Stimulated activated CD4-positive, alpha-beta T cell treated with anti-CD3 and anti-CD28 coated beads, Interleukin-4, amount 100 ng/mL, for 4 hours (primary cell): Measurements from ENCODE around the gene ADGRG3.

ENCODE experiments used
- DNase-seq, 2 experiments: peaks; one replicate each; pipeline ENCODE4 v3.0.0-alpha.2; 2020

The ADGRG3 gene, protein sequence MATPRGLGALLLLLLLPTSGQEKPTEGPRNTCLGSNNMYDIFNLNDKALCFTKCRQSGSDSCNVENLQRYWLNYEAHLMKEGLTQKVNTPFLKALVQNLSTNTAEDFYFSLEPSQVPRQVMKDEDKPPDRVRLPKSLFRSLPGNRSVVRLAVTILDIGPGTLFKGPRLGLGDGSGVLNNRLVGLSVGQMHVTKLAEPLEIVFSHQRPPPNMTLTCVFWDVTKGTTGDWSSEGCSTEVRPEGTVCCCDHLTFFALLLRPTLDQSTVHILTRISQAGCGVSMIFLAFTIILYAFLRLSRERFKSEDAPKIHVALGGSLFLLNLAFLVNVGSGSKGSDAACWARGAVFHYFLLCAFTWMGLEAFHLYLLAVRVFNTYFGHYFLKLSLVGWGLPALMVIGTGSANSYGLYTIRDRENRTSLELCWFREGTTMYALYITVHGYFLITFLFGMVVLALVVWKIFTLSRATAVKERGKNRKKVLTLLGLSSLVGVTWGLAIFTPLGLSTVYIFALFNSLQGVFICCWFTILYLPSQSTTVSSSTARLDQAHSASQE

DNA sequence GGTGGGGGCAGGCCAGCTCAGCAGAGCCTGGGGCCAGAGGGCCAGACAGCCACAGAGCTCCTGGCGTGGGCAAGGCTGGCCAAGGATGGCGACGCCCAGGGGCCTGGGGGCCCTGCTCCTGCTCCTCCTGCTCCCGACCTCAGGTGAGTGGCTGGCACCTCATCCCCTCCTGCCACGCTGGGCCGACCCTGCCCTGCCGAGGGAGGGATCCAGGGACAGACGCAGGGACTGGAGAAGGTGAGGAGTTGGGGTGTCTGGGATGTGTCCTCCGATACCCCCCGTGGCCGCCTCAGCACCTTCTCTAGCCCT lies at the start of gene ADGRG3:
ADGRG3 (plus strand) TSS at position 44 of the 309 bp plus-strand sequence; CDS start at position 86, 42 bp downstream.
- no peak for DNase-seq

DNA sequence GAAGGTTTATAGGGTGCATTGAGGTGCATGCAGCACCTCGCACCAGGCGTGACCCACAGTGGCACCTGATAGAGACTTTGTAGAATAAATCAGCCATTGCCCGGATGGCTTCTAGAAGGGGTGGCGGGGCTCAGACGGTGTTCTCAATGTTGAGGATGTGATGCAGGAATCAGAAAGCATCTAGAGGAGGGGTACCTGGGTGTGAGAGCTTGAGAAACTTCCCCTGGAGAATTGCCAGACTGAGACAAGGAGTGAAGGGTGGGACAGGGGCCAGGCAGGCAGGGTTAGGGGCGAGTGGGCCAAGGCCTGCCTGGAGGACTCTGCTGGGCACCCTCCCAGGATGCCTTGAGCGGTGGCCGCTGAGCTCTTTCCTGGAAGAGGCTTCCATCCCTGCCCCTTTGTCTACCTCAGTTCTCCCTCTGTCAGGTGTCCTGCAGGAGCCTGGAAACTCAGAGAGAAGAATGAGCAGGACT lies 48.9 kb upstream of the ADGRG3 start:
- DNase-seq = no peak

DNA sequence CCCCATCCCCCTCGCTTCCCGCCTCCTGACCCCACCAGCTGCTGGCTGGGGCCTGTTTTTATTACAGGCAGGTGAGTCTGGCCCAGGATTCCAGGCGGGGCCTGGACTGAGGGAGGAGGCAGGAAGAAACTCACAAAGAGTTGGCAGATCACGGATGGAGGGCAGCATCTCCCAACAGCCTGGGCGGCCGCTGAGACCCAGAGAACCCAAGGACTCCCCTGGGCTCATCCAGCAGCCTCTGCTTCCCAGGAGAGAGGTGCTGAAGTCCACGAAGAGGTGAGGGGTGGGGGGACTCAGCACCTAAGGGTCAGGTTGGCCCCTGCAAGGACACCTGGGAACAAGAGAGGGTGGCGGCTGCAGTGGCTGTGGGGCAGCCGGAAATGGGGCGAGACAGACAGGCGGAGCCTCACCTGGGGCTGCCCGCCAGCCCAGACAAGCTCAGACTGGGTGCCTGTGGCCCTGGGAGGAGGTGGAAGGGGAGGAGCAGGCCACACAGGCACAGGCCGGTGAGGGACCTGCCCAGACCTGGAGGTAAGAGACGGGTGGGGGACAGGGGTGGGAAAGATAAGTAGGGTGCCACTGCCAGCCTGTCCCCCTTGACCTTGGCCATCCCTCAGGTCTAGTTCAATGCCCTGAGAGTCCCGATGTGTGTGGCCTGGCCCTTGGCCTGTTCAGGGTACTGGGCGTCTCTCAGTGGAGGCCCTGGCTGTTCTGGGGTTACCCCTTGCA lies 48.3 kb upstream of the ADGRG3 start:
- DNase-seq = no peak

DNA sequence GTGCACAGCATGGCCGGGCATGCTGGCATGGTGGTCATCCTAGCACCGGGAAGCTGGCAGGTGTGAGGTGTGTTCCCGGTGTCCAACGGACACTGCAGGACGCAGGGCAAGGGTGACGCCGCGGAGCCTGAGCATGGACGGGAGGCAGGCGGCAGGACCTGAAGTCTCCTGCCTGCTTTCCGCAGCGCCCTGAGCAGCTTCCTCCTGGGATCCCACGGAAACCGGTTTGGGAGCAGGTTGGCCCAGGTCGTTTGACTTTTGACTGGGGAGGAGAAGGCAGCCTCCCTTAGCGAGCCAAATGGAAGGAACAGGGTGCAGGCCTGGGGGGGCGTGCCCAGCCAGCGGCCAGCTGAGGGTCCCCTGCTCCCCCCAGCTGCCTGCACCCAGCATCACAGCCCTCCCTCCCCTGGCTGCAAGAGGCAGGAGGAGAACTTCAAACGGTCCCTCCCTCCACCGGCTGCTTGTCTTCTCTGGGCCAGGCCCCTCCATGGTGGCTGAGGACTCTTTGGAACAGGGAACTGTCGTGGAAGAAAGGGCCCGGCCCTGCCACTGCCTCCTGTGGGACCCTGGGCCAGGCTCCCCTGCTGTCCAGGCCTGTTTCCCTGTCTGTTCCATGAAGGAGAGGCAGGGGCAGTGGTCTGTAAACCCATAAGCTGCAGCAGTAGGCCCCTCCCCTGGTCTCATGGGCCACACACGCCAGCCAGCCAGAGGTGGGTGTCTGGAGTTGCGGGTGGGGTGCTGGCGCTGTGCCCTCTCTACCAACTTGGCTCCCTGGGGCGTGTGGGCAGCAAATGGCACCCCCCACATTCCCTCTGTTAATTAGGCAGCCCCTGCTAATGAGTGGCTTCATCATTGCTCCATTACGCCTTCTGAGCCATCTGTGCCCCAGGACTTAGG lies 47.5 kb upstream of the ADGRG3 start:
- DNase-seq = no peak

DNA sequence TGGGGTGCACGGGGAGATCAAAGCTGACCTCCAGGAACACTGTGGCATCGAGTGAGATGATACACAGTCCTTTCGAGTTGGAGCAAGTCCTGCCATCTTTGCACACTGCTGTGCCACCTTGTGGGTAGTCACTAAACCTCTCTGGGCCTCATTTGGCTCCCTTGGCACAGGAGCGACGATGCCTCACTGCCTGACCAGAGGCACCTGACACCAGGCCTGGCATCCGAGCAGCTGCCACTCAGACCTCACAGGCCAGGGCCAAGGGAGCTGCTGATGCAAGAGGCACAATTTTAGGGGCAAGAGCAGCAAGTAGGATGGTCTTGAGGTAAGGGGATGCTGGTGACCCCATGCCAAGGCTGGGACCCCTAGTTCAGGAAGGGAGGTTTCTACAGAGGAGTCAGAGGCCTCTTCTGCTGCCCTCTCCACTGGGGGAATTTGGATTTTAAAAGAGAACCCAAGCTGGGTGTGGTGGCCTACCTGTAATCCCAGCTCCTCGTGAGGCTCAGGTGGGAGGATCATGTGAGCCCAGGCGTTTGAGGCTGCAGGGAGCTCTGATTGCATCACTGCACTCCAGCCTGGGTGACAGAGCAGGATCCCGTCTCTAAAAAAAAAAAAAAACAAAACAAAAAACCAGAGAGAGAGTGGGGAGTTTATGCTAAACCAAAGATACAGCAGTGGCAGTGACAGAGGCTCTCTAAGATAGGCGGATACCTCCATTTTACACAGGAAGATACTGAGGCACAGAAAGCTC lies 46.4 kb upstream of the ADGRG3 start:
- no peak for DNase-seq

DNA sequence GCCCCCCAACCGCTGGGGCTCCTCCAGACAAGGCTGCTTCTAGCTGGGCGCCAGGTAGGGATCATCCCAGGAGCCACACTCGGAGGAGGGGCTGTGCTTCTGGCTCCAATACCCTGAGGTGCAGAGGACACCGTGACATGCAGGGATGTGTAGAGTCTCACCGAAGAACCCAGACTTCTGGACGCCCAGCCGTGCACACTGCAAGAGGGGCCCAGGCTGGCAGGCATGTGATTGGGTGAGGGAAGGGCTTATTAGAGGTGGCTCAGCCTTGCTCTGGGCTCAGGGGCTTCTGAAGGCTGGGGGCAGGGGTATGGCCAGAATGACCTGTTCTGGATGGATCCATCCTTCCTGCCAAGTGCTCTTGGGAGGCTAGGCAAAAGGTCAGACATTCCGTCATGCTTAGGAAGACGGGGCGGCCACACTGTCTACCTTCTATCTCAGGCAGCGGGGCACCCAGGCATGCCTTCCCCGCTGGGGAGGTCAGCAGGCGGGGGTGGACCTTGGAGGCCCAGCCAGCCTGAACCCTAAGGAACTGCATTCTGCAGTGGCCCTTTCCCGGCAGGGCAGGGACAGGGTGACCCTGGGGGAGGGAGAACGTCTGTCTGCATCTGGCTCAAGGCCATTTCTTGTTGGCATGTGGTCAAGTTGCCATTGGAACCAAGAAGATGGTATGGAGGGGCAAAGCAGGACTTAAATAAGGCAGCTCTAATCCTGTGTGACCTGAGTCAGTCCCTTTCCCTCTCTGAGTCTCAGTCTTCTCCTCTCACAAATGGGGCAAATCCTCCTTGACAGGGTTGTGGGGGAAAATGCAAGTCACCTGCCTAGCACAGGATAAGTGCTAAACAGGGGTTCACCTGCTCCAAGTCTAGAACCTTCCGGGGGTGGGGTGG lies 45.5 kb upstream of the ADGRG3 start:
- DNase-seq = no peak

DNA sequence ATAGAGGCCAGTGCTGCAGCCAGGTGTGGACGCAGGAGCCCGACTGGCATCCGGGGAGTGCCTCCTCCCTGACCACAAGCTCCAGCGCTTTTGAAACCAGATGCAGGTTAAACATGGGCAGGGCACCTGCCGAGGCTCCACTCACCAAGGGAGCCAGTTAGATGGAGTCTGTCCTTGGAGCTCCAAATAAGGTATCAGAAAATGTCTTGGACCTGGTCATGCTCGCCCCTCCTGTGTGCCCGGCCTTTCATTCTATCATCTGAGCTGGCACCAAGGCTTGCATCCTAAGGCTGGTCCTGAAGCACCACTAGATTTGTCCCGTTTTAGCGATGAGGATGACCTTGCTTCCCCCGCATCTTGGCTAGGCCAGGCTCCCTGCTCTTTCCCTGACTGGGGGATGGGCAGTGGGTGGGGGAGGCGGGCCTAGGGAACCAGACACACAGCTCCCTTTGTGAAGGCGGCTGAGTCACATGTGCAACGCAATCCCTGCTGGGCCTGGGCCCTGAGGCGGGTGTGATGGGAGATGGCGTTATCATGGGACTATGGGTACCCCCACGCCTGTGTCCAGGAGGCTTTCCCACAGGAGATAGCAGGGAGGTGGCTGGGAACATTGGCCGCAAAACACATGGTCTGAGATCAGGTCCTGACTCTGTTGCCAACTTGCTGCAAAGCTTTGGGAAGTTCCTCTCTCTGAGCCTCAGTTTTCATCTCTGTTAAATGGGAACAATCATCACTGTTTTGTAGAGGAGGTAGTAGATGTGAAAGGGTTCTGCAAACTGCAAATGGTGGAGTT lies 44.7 kb upstream of the ADGRG3 start:
- DNase-seq = no peak

DNA sequence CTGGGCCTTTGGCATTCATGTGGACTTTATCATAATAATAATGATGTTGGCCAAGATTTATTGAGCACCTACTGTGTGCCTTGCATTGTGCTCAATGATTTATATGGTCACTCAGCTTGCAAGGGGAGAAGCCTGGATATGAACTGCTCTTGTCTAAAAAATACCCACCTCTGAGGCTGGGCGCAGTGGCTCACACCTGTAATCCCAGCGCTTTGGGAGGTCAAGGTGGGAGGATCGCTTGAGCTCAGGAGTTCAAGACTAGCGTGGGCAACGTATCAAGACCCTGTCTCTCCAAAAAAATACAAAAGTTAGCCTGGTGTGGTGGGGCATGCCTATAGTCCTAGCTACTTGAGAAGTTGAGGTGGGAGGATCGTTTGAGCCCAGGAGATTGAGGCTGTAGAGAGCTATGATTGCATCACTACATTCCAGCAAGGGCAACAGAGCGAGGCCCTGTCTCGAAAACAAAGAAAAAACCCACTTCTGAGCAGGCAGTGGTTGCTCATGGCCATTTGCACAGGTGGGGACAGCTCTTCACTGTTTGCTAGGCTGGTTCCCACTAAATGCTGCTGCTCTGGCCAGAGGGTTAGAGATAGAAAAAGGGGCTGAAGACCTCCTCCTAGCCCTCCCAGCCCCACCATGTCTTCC lies 43.9 kb upstream of the ADGRG3 start:
- no peak for DNase-seq

DNA sequence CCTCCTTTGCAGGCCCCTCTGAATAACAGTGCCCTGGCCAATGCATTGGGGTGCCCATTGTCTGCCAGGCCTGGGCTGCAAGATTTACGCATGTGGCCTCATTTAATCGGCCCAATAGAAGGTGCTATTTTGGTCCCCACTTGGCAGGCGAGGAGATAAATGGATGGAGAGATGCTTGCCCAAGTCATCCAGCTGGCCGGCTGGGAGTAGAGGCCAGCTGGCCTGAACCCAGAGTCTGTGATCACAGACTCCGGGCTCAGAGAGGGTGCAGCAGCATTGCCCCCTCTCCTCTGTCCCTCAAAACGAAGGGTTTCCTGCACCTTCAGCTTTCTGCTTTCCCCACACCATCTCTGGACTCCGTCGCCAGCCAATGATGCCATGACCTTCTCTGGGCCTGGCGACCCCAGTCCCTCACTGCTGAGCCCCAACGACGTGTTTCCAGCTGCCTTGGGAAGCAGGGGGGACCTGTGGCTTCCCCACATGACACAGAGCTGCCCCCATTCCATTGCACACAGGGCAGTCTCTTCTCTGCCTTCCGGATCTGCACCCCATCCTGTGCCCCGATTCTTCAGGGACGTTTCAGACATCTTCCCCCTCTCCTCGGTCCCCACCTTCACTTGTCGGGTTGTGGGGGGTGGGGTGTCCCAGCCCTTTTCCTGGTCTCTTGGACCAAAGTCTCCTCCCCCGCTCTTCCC lies 43.2 kb upstream of the ADGRG3 start:
- no peak for DNase-seq

DNA sequence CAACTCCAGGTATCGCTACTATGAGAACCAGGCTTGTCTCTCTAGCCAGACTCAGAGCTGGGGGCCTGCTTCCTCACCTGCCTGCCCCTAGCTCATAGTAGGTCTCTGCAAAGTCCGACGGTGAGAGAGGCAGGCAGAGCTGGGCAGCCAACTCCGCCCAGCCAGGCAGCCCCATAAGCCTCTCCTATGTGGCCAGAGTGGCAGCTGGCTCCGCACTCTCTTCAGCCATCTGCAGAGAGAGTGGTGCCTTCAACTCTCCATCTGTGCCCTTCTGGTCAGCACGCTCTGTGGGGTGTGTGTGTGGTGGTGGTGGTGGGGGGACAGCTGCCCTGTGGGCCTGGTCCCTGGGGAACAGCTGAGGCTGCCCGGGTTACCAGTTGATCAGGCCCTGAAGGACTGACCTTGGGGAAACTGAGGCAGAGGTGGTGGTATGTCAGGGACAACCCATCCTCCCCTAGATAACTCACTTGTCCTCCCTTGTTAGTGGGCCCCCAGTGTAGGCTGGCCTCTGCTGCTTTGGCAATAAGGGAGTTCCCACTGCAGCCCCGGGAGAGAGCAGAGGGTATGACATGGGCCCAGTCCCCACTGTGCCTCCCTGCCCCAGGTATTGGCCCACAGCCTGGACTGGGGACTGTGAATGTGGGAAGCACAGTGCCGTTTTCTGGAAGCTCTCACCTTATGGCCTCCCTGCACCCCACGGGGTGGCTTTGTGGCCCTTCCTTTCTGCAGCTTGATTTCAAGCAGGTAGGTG lies 41.5 kb upstream of the ADGRG3 start:
- no peak for DNase-seq

DNA sequence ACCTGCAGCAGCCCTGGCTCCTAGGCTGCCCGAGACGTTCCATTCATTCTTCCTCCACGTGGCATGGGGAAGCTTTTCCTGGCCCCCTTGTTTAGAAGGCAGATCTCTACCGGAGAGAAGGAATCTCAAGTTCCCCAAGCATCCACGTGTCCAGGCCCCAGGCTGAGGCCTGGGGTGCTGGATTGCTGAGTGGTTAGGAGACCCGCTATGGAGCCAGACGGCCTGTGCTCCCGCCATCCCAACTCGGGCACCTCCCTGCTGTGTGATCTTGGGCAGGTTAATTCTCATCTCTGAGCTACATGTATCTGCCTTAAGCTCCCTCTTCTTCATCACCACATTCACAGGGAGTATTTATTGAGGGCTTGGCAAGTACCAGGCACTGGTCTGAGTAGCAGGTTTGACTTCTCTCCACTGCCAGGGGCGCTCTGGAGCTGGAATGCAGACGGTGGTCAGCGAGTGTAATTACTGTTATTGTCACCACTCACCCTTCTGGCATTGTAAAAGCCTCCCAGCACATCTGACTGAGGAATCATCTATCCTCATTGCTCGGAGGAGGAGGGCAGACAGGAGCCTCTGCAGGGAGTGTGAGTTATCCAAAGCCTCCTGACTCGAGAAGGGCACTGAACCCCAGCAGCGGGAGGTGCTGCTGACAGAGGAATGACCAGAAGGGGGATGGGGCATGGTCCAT lies 40.8 kb upstream of the ADGRG3 start:
- DNase-seq = no peak

DNA sequence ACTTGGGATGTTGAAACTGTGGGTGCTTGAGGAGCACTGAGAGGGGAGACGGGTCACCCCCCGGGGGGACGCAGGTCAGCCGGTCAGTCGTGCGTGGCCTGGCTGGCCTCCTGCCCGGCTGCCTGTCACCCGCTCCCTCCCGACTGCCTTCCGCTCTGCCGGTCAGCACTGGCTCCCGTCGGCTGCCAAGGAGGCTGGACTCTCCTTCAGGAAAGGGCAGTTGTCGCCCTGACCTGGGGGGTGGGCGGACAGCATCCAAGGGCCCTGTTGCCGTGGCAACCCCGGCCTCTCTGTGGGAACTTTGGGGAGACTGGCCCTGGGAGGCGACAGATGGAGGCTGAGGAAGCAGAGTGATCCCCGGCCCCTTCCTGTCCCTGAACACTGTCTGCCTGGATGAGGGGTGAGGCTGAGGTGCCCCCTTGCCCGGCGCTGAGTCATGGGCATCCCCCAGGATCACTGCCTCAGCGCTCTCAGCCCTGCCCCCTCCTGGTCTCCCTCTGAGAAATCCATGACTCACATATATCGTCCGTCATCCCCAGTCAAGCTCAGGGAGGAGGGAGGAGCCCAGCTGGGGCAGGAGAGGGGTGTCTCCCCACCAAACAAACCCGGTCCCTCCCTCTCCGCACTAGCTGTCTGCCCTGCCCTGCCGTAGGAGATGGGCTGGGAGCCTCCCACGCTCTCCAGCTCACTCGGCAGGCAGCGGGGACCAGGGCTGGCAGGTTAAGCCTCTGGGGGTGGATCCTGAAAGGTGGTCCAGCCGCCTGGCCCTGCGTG lies 39.9 kb upstream of the ADGRG3 start, which contains the start of gene ADGRG1:
ADGRG1 (plus strand) TSS at position 623 of the 774 bp plus-strand sequence. CDS start 21,658 bp downstream, outside the sequence.
- peak; percentile 42 to 47 for DNase-seq

DNA sequence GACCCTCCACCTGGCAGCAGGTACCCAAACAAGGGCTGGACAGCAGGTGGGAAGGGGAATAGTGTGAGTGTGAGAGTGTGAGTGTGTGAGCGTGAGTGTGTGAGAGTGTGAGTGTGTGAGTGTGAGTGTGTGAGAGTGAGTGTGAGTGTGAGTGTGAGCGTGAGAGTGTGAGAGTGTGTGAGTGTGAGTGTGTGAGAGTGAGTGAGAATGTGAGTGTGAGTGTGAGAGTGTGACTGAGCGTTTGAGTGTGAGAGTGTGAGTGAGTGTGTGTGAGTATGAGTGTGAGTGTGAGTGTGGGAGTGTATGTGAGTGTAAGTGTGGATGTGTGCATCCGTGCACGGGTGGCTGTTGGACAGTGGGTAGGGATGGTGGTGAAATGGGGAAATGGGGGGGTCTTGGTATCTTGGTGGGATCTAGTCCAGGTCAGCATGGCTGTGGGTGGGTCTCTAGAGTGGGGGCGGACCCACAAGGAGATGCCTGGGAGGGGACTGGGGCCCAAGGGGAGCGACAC lies 39.3 kb upstream of the ADGRG3 start:
- no peak for DNase-seq

DNA sequence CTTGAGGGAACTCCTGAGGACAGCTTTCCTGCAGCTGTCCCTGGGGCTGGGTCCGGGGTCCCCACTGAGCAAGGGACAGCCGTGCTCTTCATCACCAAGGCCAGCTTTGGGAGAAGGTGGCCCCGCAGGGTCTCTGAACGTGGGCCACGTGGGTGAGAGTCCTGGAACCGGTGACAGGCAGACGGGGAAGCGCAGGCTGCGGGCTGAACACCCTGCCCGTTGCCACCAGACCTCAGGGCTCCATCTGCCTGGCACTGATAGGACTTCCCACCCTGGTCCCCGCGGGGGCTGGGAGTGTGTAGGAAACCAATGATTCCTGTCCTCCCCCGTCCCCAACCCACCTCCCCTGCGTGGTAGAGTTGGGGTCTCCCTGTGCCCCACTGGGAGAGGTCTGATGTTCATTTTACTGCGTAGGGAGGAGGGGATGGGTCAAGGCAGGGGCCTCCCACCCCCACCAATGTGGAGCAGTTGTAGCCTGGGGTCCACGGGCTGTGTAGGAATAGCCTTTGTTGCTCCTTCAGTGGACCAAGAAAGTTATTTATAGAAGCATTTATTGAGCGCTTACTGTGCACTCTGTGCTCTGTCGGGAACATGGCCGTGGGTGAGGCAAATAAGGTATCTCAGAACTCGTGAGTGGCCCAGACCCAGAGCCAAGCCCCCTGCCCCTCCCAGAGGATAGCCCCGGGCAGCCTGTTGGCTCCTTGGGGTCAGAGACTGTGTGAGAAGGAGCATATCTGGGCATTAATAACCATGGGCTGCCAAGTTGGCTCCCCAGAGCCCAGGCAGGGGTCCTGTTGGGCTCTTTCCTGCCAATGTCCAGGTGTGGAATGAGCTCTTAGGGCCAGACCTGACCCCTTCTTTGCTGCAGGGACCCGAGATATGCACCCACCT lies 38.3 kb upstream of the ADGRG3 start:
- DNase-seq = no peak

DNA sequence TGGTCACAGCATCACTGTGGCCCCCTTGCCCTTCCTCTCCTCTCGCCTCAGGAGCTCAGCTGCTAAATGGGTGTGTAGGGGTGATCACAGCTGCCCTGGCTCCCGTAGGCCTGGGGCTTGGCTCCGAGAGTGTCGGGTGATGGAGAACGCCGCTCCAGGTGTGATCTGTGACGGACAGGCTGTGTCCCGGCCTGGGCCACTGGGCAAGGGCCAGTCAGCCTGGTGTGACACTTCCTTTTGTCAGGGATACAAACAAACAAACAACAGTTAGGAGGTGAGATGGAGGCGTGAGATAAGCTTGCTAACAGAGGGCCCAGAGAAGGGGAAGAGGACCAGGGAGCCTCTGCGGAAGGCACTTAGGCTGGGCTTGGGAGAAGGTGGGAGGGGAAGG lies 37.7 kb upstream of the ADGRG3 start:
- DNase-seq = no peak
